ENCODE data around the gene CIDEA. TPM values are rescaled to one million over a fixed set of nuclear protein-coding genes. Genes with fewer than 3 reads are reported as not detected.

The CIDEA gene
- total RNA-seq, 1 experiment from 2014 or later: not detected

GRCh38 chr18:12309683-12310198, 55.6 kb downstream of the CIDEA start:
- in situ Hi-C loops (cut with HindIII; ENCODE audit: low sequenced_read_pairs): no loop called here
- DNase-seq (ENCODE audit: low spot score): no peak

GRCh38 chr18:12310762-12311161, 56.6 kb downstream of the CIDEA start:
- in situ Hi-C loops (cut with HindIII; ENCODE audit: low sequenced_read_pairs): no loop called here
- DNase-seq (ENCODE audit: low spot score): no peak

- in situ Hi-C loops (cut with HindIII; ENCODE audit: low sequenced_read_pairs): no loop called here
- DNase-seq (ENCODE audit: low spot score): no peak
These were observed 58.8 kb downstream of the CIDEA start for GRCh38 chr18:12312976-12313375.

- DNase-seq (ENCODE audit: low spot score): no peak
- in situ Hi-C loops (cut with HindIII; ENCODE audit: low sequenced_read_pairs): no loop called here
These were observed 59.5 kb downstream of the CIDEA start for GRCh38 chr18:12313530-12314245.

- in situ Hi-C loops (cut with HindIII; ENCODE audit: low sequenced_read_pairs): no loop called here
- no peak for DNase-seq (ENCODE audit: low spot score)
These were observed 60.6 kb downstream of the CIDEA start for GRCh38 chr18:12314591-12315305.

- DNase-seq (ENCODE audit: low spot score): no peak
- in situ Hi-C loops (cut with HindIII; ENCODE audit: low sequenced_read_pairs): no loop called here
These were observed 61.3 kb downstream of the CIDEA start for GRCh38 chr18:12315490-12315889.

GRCh38 chr18:12315911-12316310, 61.8 kb downstream of the CIDEA start:
- in situ Hi-C loops (cut with HindIII; ENCODE audit: low sequenced_read_pairs): no loop called here
- no peak for DNase-seq (ENCODE audit: low spot score)

- in situ Hi-C loops (cut with HindIII; ENCODE audit: low sequenced_read_pairs): no loop called here
- no peak for DNase-seq (ENCODE audit: low spot score)
These were observed 63.6 kb downstream of the CIDEA start for GRCh38 chr18:12317664-12318333.

- in situ Hi-C loops (cut with HindIII; ENCODE audit: low sequenced_read_pairs): no loop called here
These were observed 64.2 kb downstream of the CIDEA start for GRCh38 chr18:12318334-12318697.

GRCh38 chr18:12318857-12319256, 64.7 kb downstream of the CIDEA start:
- in situ Hi-C loops (cut with HindIII; ENCODE audit: low sequenced_read_pairs): no loop called here
- DNase-seq (ENCODE audit: low spot score): no peak

More at GRCh38 chr18:12318334-12318697, 64.2 kb downstream of the CIDEA start:
- DNase-seq (ENCODE audit: low spot score): no peak

GRCh38 chr18:12321333-12321732, 67.2 kb downstream of the CIDEA start:
- in situ Hi-C loops (cut with HindIII; ENCODE audit: low sequenced_read_pairs): no loop called here
- no peak for DNase-seq (ENCODE audit: low spot score)

- in situ Hi-C loops (cut with HindIII; ENCODE audit: low sequenced_read_pairs): no loop called here
- DNase-seq (ENCODE audit: low spot score): no peak
These were observed 71.0 kb downstream of the CIDEA start for GRCh38 chr18:12324991-12325725.

GRCh38 chr18:12325726-12326245, 71.6 kb downstream of the CIDEA start:
- no peak for DNase-seq (ENCODE audit: low spot score)
- in situ Hi-C loops (cut with HindIII; ENCODE audit: low sequenced_read_pairs): no loop called here

GRCh38 chr18:12326711-12327460, 72.7 kb downstream of the CIDEA start:
- in situ Hi-C loops (cut with HindIII; ENCODE audit: low sequenced_read_pairs): no loop called here
- no peak for DNase-seq (ENCODE audit: low spot score)

Other genes starting within 250 kb of the CIDEA start
- not detected in 2 replicates for gene ANKRD62, start 160.5 kb upstream of the CIDEA start, total RNA-seq (2014; rRNA removed; shearing (Covaris generic))
- gene TUBB6, start 53.9 kb downstream of the CIDEA start, total RNA-seq (2014; rRNA removed; shearing (Covaris generic)): 734 and 738 TPM in 2 replicates
- gene AFG3L2, start 122.9 kb downstream of the CIDEA start, total RNA-seq (2014; rRNA removed; shearing (Covaris generic)): 84.5 and 107 TPM in 2 replicates
- gene PRELID3A, start 153.6 kb downstream of the CIDEA start, total RNA-seq (2014; rRNA removed; shearing (Covaris generic)): 11.7 and 15.6 TPM in 2 replicates

Data from G401 (cell line).